Left lung (tissue), 10 donors: Measurements from ENCODE around the gene USP12. TPM values are rescaled to one million over a fixed set of nuclear protein-coding genes. Genes with fewer than 3 reads are reported as not detected.

ENCODE experiments used
- ATAC-seq: fragments of 200-7000 bp; cut with Tn5 transposase; one replicate; pipeline ENCODE4 v1.9.1; 2020; ENCODE audit warnings: moderate library complexity
- DNase-seq, 4 donors: peaks; one replicate each; pipeline ENCODE4 v3.0.0-alpha.2; 2013 to 2020
- H3K27ac ChIP-seq, 2 donors: fragments of 200-600 bp; sonication (generic) in 1 of 2; one replicate each; pipeline versions ENCODE4 v1.5.0 to v1.8.0; 2020 to 2021
- H3K27me3 ChIP-seq, 2 donors: fragments of 200-600 bp; sonication (generic) in 1 of 2; one replicate each; pipeline versions ENCODE4 v1.5.0 to v1.8.0; 2020 to 2021
- H3K36me3 ChIP-seq, 2 donors: fragments of 200-600 bp; sonication (generic) in 1 of 2; one replicate each; pipeline versions ENCODE4 v1.5.0 to v1.8.0; 2020 to 2021
- H3K4me1 ChIP-seq, 2 donors: fragments of 200-600 bp; one replicate each; pipeline ENCODE4 v1.8.0; 2021
- H3K4me3 ChIP-seq, 2 donors: fragments of 200-600 bp; sonication (generic) in 1 of 2; one replicate each; pipeline versions ENCODE4 v1.5.0 to v1.8.0; 2020 to 2021; ENCODE audit warnings: mild to moderate bottlenecking in 1 of 2
- H3K9me3 ChIP-seq, 2 donors: fragments of 200-600 bp; sonication (generic) in 1 of 2; one replicate each; pipeline versions ENCODE4 v1.5.0 to v1.8.0; 2020 to 2021
- intact Hi-C, 2 donors: fragments of 100-400 bp; cut with DNase I; formaldehyde crosslinking; loops; one replicate each; pipeline versions ENCODE4 v1.11.2 to v1.14.2; 2022
- polyA plus RNA-seq, 6 donors: library from polyadenylated mRNA; unstranded; fragments of 120-200 nt; gene quantifications; one replicate each; pipeline ENCODE4 v1.2.1, GENCODE V29; 2013; ENCODE audit not compliant: insufficient read length in 6 of 6
- total RNA-seq, 2 donors: library from RNA; stranded (reverse); fragmentation: NEBNext Ultra II Directional; extraction: Animal tissue kit (Norgen Biotek cat#: 25700); gene quantifications; one replicate each; pipeline ENCODE4 v1.2.1, GENCODE V29; 2021
- TF ChIP-seq, protein P1 (sequence below), 2 donors: fragments of 200-600 bp; sonication (generic) in 1 of 2; IDR thresholded peaks; one replicate each; pipeline versions ENCODE4 v1.5.0 to v1.8.0; 2021; ENCODE audit warnings: antibody characterized with exemption in 2 of 2
- donor health status: DM: no; HTN: yes; CAD: no.
- donor health status: DM: no; HTN: no; CAD: no.

The USP12 gene
- total and polyA plus RNA-seq, 8 donors: 22.8 to 44.4 (median 38.8) TPM

DNA sequence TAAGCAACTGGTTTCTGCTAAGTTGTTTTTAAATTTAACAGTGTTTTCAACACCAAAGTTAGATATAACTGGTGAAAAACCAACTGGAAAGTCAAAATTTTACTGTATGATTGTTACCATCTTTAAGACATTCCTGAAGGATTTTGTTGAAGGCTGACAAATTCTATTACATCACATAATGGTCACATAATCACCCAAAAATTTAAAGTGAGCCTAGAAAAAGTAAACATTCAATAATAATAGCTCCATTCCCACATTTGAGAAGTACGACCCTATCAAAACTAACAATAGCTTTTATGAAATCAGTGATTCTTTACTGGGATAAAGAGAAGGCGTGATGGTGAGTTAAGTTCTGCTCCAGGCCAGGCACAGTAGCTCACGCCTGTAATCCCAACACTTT lies 51.6 kb downstream of the USP12 start:
- TF ChIP-seq, protein P1, sequence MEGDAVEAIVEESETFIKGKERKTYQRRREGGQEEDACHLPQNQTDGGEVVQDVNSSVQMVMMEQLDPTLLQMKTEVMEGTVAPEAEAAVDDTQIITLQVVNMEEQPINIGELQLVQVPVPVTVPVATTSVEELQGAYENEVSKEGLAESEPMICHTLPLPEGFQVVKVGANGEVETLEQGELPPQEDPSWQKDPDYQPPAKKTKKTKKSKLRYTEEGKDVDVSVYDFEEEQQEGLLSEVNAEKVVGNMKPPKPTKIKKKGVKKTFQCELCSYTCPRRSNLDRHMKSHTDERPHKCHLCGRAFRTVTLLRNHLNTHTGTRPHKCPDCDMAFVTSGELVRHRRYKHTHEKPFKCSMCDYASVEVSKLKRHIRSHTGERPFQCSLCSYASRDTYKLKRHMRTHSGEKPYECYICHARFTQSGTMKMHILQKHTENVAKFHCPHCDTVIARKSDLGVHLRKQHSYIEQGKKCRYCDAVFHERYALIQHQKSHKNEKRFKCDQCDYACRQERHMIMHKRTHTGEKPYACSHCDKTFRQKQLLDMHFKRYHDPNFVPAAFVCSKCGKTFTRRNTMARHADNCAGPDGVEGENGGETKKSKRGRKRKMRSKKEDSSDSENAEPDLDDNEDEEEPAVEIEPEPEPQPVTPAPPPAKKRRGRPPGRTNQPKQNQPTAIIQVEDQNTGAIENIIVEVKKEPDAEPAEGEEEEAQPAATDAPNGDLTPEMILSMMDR (IDR thresholded peaks at IDR 0.05): no peak
- peaks cover 0 to 8% of the 10 kb centered on the region in 2 donors for H3K36me3 ChIP-seq
- H3K27ac ChIP-seq: peak overlapping the region in 1 of 2 donors; percentile 13
- DNase-seq (no peak), ATAC-seq (no peak)
- H3K4me1 ChIP-seq: peaks cover 0 to 20% of the 10 kb centered on the region in 2 donors
- H3K27me3 ChIP-seq: no peaks in the 10 kb centered on the region
- intact Hi-C loops: no loop called here
- no peak overlapping the region for H3K4me3 ChIP-seq
- H3K9me3 ChIP-seq: peaks cover 0 to 16% of the 10 kb centered on the region in 2 donors

DNA sequence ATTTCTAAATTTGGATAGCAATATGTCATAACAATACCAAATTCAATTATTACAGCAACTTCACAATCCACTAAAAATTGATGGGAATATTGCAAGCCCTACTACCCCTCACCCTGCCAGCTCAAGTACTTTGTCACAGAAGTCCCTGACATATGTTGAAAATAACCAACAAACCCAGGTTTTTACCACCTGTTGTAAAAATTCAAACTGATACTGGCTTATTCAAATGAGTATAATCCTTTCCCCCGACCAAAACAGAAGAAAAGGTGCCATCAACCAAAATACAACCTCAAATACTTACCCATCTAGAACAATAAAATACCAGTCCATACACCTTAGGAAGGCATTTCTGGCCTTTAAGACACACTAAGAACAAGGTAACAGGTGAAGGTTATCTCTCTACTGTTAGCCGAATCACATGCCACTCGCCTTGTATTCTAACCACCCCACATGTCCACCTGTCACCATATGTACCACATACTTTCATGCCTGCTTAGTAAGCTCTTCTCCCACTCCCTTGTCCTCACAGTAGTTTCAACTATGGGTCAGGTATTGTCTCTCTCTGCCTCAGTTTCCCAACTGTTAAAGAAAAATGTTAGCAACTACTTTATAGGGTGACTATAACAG lies 53.1 kb downstream of the USP12 start:
- no peak for ATAC-seq
- TF ChIP-seq, protein P1 (IDR thresholded peaks at IDR 0.05): no peak
- intact Hi-C loops: no loop called here
- Histone ChIP-seq H3K27ac (no peak overlapping the region), H3K9me3 (peaks cover 0 to 7% of the 10 kb centered on the region in 2 donors), H3K27me3 (no peaks in the 10 kb centered on the region), H3K4me3 (no peak overlapping the region), H3K36me3 (peaks cover 0 to 8% of the 10 kb centered on the region in 2 donors), H3K4me1 (peaks cover 0 to 15% of the 10 kb centered on the region in 2 donors)
- no peak for DNase-seq

DNA sequence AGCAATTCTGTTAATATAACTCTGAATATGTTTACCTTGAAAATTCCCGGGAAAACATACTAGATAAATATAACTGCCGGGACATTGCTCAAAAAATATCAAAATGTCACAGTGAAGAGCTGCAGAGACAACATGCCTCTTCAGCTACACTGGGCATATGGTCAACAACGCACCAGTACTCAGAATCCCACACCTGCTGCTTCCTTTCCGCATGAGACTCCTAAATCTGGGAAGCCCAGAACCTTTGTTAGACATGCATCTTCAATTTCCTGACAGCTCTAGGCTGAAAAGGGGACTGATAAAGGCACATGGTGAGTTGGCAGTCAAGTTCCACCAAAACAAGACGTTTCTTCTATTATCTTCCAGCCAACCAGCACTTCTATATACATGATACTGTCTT lies 53.7 kb downstream of the USP12 start:
- H3K27ac ChIP-seq: no peak overlapping the region
- TF ChIP-seq, protein P1 (IDR thresholded peaks at IDR 0.05): no peak
- intact Hi-C loops: no loop called here

DNA sequence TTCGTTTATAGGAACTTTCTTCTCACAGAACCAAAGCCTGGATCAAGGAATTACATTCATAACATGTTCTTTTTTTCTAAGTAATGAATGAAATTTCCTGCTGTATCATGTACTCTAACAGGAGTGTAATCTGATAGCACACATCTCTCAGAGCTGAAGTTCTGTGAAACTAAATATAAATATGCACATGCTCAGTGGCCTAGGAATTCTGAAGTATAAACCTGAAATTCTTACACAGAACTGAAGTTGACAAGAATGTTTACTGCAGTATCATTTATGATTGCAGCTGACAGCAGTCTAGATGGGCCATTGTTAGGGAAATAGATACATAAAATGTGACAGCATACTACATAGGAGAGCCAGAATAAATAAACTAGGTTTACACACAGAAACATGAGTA lies 54.5 kb downstream of the USP12 start:
- intact Hi-C loops: no loop called here
- Histone ChIP-seq H3K4me3 (no peak overlapping the region), H3K9me3 (no peaks in the 10 kb centered on the region), H3K4me1 (peaks cover 0 to 15% of the 10 kb centered on the region in 2 donors), H3K27me3 (no peaks in the 10 kb centered on the region), H3K27ac (no peak overlapping the region), H3K36me3 (peaks cover 0 to 8% of the 10 kb centered on the region in 2 donors)
- peak; percentile 19 for ATAC-seq
- TF ChIP-seq, protein P1 (IDR thresholded peaks at IDR 0.05): no peak
- DNase-seq: peak in 1 of 4 donors; percentile 11

More for the DNA sequence above, 53.7 kb downstream of the USP12 start:
- ATAC-seq (no peak), DNase-seq (no peak)
- H3K9me3 ChIP-seq: peaks cover 0 to 4% of the 10 kb centered on the region in 2 donors
- peaks cover 0 to 8% of the 10 kb centered on the region in 2 donors for H3K36me3 ChIP-seq
- H3K27me3 ChIP-seq: no peaks in the 10 kb centered on the region
- H3K4me3 ChIP-seq: no peak overlapping the region
- peaks cover 0 to 15% of the 10 kb centered on the region in 2 donors for H3K4me1 ChIP-seq

DNA sequence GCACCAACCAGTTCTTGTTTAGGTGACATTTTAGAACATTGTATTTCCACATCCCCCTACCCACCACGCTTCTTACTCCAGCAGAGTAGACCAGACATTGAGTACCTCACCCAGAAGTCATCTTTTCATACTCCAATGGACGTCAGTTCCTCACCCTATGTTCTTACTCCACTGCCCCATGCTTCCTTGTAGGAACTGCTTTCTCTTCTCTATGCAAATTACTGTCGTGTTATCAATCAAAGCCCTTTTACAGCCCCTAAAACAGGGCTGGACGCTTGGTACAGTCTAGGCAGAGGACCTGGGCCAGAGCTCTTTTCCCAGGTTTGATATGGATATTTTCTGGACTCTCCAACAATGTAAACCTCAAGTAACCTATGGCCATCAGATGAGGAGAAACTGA lies 58.2 kb downstream of the USP12 start:
- H3K36me3 ChIP-seq: peaks cover 0 to 8% of the 10 kb centered on the region in 2 donors
- intact Hi-C loops: no loop called here
- ATAC-seq (no peak), DNase-seq (no peak)
- H3K27ac ChIP-seq: no peak overlapping the region
- H3K9me3 ChIP-seq: no peaks in the 10 kb centered on the region
- TF ChIP-seq, protein P1 (IDR thresholded peaks at IDR 0.05): no peak
- no peak overlapping the region for H3K4me3 ChIP-seq
- no peaks in the 10 kb centered on the region for H3K27me3 ChIP-seq
- H3K4me1 ChIP-seq: no peaks in the 10 kb centered on the region
